OCI-LY3 (cell line): Measurements from ENCODE around the gene ITLN1.
"Not testable (repeated sequence)": the region's sequence is repeated elsewhere in the genome, so short reads cannot be mapped to it uniquely, and the experiment has no call there.

Experiments
- H2AFZ ChIP-seq: fragments of 200-600, 300-600 bp; shearing (Covaris generic); 2 replicates; pipeline ENCODE4 v1.6.0; 2014; ENCODE audit warnings: antibody characterized with exemption, low read depth, low read length
- H3K27ac ChIP-seq: fragments of 200-600, 300-600 bp; sonication (generic); 2 replicates; pipeline ENCODE4 v1.5.1; 2014; ENCODE audit warnings: mild to moderate bottlenecking, low read length, moderate library complexity, mixed read lengths
- H3K27me3 ChIP-seq: fragments of 200-600, 300-600 bp; sonication (generic); 2 replicates; pipeline ENCODE4 v1.6.1; 2014; ENCODE audit warnings: low read depth, low read length, mixed read lengths
- H3K36me3 ChIP-seq: fragments of 200-600, 300-600 bp; sonication (generic); replicated peaks from 2 replicates; pipeline ENCODE3; 2014; ENCODE audit warnings: low read depth, low read length, mixed read lengths
- H3K4me1 ChIP-seq: fragments of 300-600, 200-600 bp; sonication (generic); 2 replicates; pipeline ENCODE4 v1.6.1; 2014; ENCODE audit warnings: low read length, mixed read lengths
- H3K4me2 ChIP-seq: fragments of 200-600, 300-600 bp; sonication (generic); 2 replicates; pipeline ENCODE4 v1.6.1; 2014; ENCODE audit warnings: low read length, mixed read lengths
- H3K4me3 ChIP-seq: fragments of 300-600, 200-600 bp; sonication (generic); 2 replicates; pipeline ENCODE4 v1.5.1; 2014; ENCODE audit warnings: antibody characterized with exemption, mild to moderate bottlenecking, low read length, moderate library complexity
- H3K79me2 ChIP-seq: fragments of 300-600, 200-600 bp; shearing (Covaris generic); 2 replicates; pipeline ENCODE4 v1.6.1; 2014; ENCODE audit warnings: mild to moderate bottlenecking, low read length, mixed read lengths
- H3K9ac ChIP-seq: fragments of 300-600, 200-600 bp; shearing (Covaris generic); 2 replicates; pipeline ENCODE4 v1.6.0; 2014; ENCODE audit warnings: mild to moderate bottlenecking, low read length, moderate library complexity
- H3K9me3 ChIP-seq: fragments of 200-600, 300-600 bp; shearing (Covaris generic); 2 replicates; pipeline ENCODE4 v1.6.1; 2014; ENCODE audit warnings: low read length, mixed read lengths; ENCODE audit not compliant: insufficient read depth
- H4K20me1 ChIP-seq: fragments of 200-600, 300-600 bp; sonication (generic); 2 replicates; pipeline ENCODE4 v1.6.1; 2016; ENCODE audit warnings: low read length, mixed read lengths; ENCODE audit not compliant: insufficient read depth
- CTCF ChIP-seq: fragments of 200-600, 300-600 bp; sonication (generic); IDR thresholded peaks from 2 replicates; pipeline ENCODE4 v1.5.1; 2014; ENCODE audit warnings: antibody characterized with exemption, low read length, low read depth
- EZH2phosphoT487 ChIP-seq: fragments of 200-600 bp; shearing (Covaris generic); IDR thresholded peaks from 2 replicates; pipeline ENCODE4 v1.6.1; 2018; ENCODE audit warnings: antibody characterized with exemption, mixed run types, low read depth

Gene ITLN1

GRCh38 chr1:160883581-160884513 is 1.1 kb downstream of the ITLN1 start:
- Histone ChIP-seq H3K27me3 (0 out of 2 replicates have a peak, but pooled peaks cover 5% of the 10 kb centered on the region), H3K79me2 (no peaks in the 10 kb centered on the region), H2AFZ (no peak overlapping the region), H3K4me2 (no peak overlapping the region), H3K9me3 (no peaks in the 10 kb centered on the region), H3K4me1 (no peaks in the 10 kb centered on the region), H3K4me3 (no peak overlapping the region), H3K9ac (no peak overlapping the region), H3K27ac (no peak overlapping the region), H3K36me3 (no peaks in the 10 kb centered on the region), H4K20me1 (no peaks in the 10 kb centered on the region)
- TF ChIP-seq EZH2phosphoT487 (no peak), CTCF (no peak)

- no peak overlapping the region for H3K4me3 ChIP-seq
- H3K36me3 ChIP-seq = no peaks in the 10 kb centered on the region
- H3K27ac ChIP-seq = no peak overlapping the region
- H3K27me3 ChIP-seq = 0 out of 2 replicates have a peak, but pooled peaks cover 5% of the 10 kb centered on the region
- no peaks in the 10 kb centered on the region for H3K79me2 ChIP-seq
- no peak overlapping the region for H3K4me2 ChIP-seq
- H2AFZ ChIP-seq = no peak overlapping the region
- no peaks in the 10 kb centered on the region for H3K4me1 ChIP-seq
- H3K9ac ChIP-seq = no peak overlapping the region
- H4K20me1 ChIP-seq = no peaks in the 10 kb centered on the region
- no peaks in the 10 kb centered on the region for H3K9me3 ChIP-seq
- TF ChIP-seq EZH2phosphoT487 (no peak), CTCF (no peak)
Measured at GRCh38 chr1:160882582-160882981, 2.4 kb downstream of the ITLN1 start.

GRCh38 chr1:160881264-160881663 is 3.7 kb downstream of the ITLN1 start:
- not testable (repeated sequence) for H2AFZ ChIP-seq, H3K27me3 ChIP-seq, H3K9ac ChIP-seq, H3K4me2 ChIP-seq, H3K4me3 ChIP-seq, H3K27ac ChIP-seq, H3K9me3 ChIP-seq, H3K36me3 ChIP-seq, H3K4me1 ChIP-seq, H3K79me2 ChIP-seq, H4K20me1 ChIP-seq

- H3K27ac ChIP-seq = no peak overlapping the region
- no peak overlapping the region for H3K9ac ChIP-seq
- H3K36me3 ChIP-seq = no peaks in the 10 kb centered on the region
- TF ChIP-seq CTCF (no peak), EZH2phosphoT487 (no peak)
- 0 out of 2 replicates have a peak, but pooled peaks cover 5% of the 10 kb centered on the region for H3K27me3 ChIP-seq
- no peaks in the 10 kb centered on the region for H3K9me3 ChIP-seq
- H3K4me1 ChIP-seq = no peaks in the 10 kb centered on the region
- H3K79me2 ChIP-seq = no peaks in the 10 kb centered on the region
- H4K20me1 ChIP-seq = no peaks in the 10 kb centered on the region
- no peak overlapping the region for H3K4me2 ChIP-seq
- H2AFZ ChIP-seq = no peak overlapping the region
- no peak overlapping the region for H3K4me3 ChIP-seq
Measured at GRCh38 chr1:160880216-160880615, 4.8 kb downstream of the ITLN1 start.
